HG02973 (cell line): ENCODE results near the gene LZTS2.
"Not testable (repeated sequence)": the region's sequence is repeated elsewhere in the genome, so short reads cannot be mapped to it uniquely, and the experiment has no call there.

Source experiments
- ATAC-seq: cut with Tn5 transposase; IDR thresholded peaks from one replicate; pipeline ENCODE4 v1.9.1; 2021; ENCODE audit warnings: moderate library complexity; ENCODE audit not compliant: unreplicated experiment

The LZTS2 gene

GRCh38 chr10:100999742-101000126, at the start of gene LZTS2:
TSS of gene LZTS2 (plus strand) at chr10:100999808. CDS start at chr10:101002539, 2,731 bp downstream.
- ATAC-seq = no peak

DNA sequence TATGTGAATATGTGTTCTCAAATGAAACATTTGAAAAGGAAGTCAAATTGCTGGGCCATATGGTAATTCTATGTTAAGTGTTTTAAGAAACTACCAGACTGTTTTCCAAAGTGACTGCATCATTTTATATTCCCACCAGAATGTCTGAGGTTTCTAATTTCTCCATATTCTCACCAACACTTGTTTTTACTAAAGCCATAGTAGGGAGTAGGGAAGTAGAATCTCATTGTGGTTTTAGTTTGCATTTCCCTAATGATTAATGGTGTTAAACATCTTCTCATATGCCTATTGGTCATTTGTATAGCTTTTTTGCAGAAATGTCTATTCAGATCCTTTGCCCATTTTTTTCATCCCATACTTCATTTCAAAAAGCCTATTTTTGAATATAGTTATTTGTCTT, 39.4 kb upstream of the LZTS2 start:
- no peak for ATAC-seq

DNA sequence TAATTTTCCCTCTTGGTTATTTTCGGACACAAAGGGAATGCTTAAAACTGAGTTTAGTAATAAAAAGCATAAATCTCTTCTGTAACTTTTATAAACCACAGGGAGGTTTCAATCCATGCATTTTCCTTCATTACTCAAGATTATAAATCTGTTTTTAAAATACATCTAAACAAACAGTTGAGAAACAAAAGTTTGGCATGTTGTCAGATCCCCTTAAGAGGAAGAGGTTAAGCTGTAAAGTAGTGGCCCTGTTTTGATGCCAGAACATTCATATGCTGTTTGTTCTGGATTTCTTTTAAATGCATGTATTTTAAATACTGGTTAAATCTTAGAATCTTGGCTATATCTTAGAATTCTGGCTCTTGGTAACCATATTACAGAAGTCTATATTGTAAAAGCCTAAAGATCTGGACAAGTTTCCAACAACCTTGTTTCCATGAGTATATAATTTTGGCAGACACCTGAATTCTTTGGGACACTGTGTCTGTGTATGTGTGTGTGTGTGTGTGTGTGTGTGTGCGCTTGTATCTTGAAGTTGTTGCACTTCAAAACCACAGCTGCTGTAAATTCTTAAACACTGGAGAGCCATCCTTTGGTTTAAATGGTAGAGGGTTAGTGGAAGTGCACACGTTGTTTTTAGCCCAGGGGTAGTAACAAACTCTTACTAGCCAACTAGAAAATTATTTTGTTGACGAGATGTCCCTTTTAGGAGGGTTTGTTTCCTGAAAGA, 37.1 kb upstream of the LZTS2 start:
- ATAC-seq = no peak

GRCh38 chr10:100963826-100964225, 35.8 kb upstream of the LZTS2 start:
- no peak for ATAC-seq

GRCh38 chr10:100965820-100966219, 33.8 kb upstream of the LZTS2 start:
- no peak for ATAC-seq

GRCh38 chr10:100966887-100967286, 32.7 kb upstream of the LZTS2 start:
- ATAC-seq = no peak

DNA sequence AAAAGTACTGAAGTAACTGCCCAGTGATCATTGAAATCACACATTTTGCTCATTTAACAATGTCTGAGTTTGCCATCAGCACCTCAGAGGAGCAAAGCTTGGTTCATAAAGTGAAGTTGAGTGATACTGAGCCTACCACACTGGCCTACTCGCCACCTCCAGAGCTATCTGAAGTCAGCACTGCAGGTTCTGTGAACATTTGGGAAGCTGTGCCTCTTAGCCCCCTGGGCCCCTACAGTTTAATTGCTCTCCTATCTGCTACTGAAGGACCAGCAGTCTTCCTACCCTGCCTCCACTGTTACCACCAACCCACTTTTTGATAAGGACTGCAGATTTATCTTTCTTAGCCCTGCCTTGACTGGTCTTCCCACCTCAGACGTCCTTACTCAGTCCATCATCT, 32.3 kb upstream of the LZTS2 start:
- ATAC-seq = no peak

GRCh38 chr10:100968062-100968736, 31.4 kb upstream of the LZTS2 start:
- no peak for ATAC-seq

DNA sequence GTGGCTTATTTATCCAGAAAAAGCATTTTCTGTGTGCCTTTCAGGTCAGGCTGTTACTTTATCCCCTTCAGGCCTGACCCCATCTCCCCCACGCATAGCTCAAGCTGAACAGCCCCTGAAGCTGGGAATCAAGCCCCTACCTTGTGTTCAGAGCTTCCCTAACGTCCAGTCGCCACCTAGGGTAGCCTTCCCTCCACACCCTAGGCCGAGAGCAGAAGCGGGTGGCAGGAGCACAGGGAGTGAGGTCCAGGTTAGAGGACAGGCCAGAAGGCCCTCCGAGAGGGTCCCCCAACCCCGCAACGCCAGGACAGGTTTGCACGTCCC, 30.8 kb upstream of the LZTS2 start:
- no peak for ATAC-seq

DNA sequence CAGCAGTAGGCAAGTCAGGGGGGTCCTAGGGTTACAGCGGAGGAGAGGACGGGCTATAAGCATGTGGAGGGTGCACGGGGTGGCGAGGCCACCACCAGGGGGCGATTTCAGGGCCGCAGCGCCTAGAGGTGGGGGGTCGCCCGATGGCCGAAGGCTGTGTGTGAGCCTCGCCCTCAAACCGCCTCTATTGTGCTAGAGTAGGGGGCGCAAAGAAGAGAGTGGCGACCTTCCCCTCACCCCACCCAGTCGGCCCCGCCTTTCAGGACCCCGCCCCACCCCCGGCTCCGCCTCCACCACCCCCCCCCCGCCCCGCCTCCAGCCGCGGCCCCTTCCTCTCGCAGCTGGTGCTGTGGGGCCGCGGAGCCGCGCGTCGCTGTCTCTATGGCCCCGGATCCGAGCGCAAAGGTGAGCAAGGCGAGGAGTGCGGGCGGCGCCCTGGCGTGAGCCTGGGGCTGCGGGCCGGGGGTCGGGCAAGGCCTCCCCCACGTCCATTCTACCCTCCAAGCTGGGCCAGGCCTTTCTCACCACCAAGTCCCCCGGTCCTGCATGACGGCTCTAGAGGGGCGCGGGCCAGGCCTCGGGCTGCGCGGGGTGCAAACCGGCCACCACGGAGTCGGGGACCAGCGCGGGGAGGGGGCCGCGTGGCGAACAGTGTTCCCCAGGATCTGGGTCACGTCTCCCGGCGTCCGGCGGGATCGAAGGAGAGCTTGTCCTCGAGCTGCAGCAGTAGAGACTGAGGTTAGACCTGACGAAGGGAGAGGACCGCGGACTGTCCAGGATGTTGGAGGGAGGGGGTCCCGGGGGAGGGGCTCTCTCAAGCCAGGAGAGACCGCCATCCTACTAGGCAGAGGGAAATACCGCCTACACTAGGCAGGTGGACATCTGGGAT, 30.2 kb upstream of the LZTS2 start, which contains the start of gene SEMA4G:
Gene SEMA4G, plus strand, starts transcription at position 318 of the 889 bp plus-strand sequence. CDS start 3,409 bp downstream, outside the sequence.
- ATAC-seq = no peak

GRCh38 chr10:100970076-100970913, 29.3 kb upstream of the LZTS2 start:
- no peak for ATAC-seq

DNA sequence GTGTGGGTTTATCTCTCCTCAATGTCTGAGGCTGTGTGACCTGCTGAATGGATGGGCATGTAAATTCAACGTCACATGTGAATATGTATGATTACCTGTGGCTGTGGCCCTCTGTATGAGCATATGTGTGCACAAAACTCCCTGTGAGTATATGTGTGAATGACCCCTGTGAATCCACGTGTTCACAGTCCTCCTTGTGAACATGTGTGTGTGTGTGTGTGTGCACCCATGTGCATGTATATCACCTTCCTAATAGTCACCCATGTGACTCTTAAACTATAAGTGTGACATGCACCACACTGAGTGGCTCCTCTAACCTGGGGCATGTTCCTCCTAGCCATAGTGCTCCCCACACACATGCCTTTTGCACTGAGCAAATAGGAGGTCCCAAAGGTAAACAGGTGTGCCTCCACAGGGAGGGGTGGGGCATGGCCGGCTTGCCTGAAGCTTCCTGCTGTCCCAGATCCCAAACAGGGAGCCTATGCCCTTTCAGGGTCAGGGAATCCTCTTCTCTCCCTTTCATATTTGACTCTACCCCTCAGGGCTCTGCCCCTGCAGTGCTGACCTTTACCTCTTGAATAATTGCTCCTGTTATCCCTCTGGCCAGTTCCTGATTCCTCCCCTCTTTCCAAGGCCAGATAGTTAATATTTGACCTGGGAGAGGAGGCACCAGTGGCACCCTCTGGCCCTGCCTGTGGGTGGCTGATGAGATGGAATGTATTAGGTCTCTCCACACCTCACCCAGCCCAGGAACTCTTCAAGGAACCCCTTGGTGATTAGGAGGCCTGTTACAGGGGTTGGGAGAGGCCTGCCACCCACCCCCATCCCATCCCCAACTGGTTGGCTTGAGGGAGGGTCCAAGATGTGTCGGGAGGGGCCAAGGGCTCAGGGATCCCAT, 28.4 kb upstream of the LZTS2 start:
- no peak for ATAC-seq

GRCh38 chr10:100972115-100972903, 27.3 kb upstream of the LZTS2 start:
- no peak for ATAC-seq

- no peak for ATAC-seq
Observed at GRCh38 chr10:100972904-100973535, 26.6 kb upstream of the LZTS2 start.

DNA sequence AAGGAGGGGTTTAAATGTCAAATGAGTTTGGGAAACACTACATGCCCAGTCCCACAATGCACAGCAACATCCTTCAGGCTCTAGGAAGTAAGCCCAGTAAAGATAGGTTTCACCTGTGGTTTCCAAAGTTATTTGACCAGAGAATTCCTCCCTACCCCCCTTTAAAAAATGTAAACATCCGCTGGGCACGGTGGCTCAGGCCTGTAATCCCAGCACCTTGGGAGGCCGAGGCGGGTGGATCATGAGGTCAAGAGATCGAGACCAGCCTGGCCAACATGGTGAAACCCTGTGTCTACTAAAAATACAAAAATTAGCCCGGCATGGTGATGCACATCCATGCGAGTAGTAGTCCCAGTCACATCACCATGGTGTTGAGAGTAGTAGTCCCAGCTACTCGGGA, 24.2 kb upstream of the LZTS2 start:
- not testable (repeated sequence) for ATAC-seq

DNA sequence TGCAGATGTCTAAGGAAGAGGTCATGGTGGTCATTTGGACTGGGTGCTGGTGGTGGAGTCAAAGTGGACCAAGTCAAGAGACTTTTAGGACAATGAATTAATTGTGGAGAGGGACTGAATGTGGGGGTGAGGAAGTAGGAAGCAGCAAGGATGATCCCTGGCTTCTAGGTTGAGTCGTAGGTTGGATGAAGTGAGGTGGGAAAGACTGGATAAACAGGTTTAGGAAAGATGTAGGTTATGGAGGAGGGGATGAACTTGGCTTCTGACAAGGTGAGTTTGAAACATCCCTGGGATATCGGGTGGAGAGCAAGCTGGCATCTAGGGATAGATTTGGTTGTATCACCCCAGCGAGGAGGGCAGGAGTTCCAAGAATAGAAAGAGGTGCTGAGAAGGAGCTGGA, 22.7 kb upstream of the LZTS2 start:
- no peak for ATAC-seq

- ATAC-seq = no peak
Observed at GRCh38 chr10:100977436-100977835, 22.2 kb upstream of the LZTS2 start.

DNA sequence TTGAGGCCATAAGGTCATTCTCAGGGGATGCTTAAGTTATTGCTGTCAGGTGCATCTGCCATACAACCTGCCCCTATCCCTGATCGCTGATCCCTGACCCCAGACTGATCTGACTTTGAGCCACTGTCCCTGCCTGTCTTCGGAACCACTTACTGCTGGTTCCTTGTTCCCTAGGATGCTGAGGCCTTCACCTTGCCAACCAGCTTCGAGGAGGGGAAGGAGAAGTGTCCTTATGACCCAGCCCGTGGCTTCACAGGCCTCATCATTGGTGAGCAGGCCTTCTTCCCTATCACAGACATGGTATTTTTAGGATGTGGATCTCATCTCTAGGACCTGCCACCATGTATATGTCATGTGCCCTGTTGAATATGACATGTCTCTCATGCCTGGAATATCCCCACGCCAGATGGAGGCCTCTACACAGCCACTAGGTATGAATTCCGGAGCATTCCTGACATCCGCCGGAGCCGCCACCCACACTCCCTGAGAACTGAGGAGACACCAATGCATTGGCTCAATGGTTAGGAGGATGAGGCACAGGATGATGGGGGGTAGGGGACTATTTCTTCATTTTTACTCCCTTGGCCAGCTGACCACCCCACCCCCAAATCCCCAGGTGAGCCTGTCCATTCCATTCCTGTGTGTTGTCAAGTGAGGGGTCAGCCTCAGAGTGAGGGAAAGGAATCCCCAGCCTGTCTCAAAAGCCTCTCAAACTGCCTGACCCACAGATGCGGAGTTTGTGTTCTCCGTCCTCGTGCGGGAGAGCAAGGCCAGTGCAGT, 21.3 kb upstream of the LZTS2 start:
- ATAC-seq = no peak
